OCI-LY3 (cell line): ENCODE results near the gene KDM4B.

Experiments
- H2AFZ ChIP-seq: fragments of 200-600, 300-600 bp; shearing (Covaris generic); 2 replicates; pipeline ENCODE4 v1.6.0; 2014; ENCODE audit warnings: antibody characterized with exemption, low read depth, low read length
- H3K27ac ChIP-seq: fragments of 200-600, 300-600 bp; sonication (generic); 2 replicates; pipeline ENCODE4 v1.5.1; 2014; ENCODE audit warnings: mild to moderate bottlenecking, low read length, moderate library complexity, mixed read lengths
- H3K27me3 ChIP-seq: fragments of 200-600, 300-600 bp; sonication (generic); 2 replicates; pipeline ENCODE4 v1.6.1; 2014; ENCODE audit warnings: low read depth, low read length, mixed read lengths
- H3K36me3 ChIP-seq: fragments of 200-600, 300-600 bp; sonication (generic); replicated peaks from 2 replicates; pipeline ENCODE3; 2014; ENCODE audit warnings: low read depth, low read length, mixed read lengths
- H3K4me1 ChIP-seq: fragments of 300-600, 200-600 bp; sonication (generic); 2 replicates; pipeline ENCODE4 v1.6.1; 2014; ENCODE audit warnings: low read length, mixed read lengths
- H3K4me2 ChIP-seq: fragments of 200-600, 300-600 bp; sonication (generic); 2 replicates; pipeline ENCODE4 v1.6.1; 2014; ENCODE audit warnings: low read length, mixed read lengths
- H3K4me3 ChIP-seq: fragments of 300-600, 200-600 bp; sonication (generic); 2 replicates; pipeline ENCODE4 v1.5.1; 2014; ENCODE audit warnings: antibody characterized with exemption, mild to moderate bottlenecking, low read length, moderate library complexity
- H3K79me2 ChIP-seq: fragments of 300-600, 200-600 bp; shearing (Covaris generic); 2 replicates; pipeline ENCODE4 v1.6.1; 2014; ENCODE audit warnings: mild to moderate bottlenecking, low read length, mixed read lengths
- H3K9ac ChIP-seq: fragments of 300-600, 200-600 bp; shearing (Covaris generic); 2 replicates; pipeline ENCODE4 v1.6.0; 2014; ENCODE audit warnings: mild to moderate bottlenecking, low read length, moderate library complexity
- H3K9me3 ChIP-seq: fragments of 200-600, 300-600 bp; shearing (Covaris generic); 2 replicates; pipeline ENCODE4 v1.6.1; 2014; ENCODE audit warnings: low read length, mixed read lengths; ENCODE audit not compliant: insufficient read depth
- H4K20me1 ChIP-seq: fragments of 200-600, 300-600 bp; sonication (generic); 2 replicates; pipeline ENCODE4 v1.6.1; 2016; ENCODE audit warnings: low read length, mixed read lengths; ENCODE audit not compliant: insufficient read depth
- CTCF ChIP-seq: fragments of 200-600, 300-600 bp; sonication (generic); IDR thresholded peaks from 2 replicates; pipeline ENCODE4 v1.5.1; 2014; ENCODE audit warnings: antibody characterized with exemption, low read length, low read depth
- EZH2phosphoT487 ChIP-seq: fragments of 200-600 bp; shearing (Covaris generic); IDR thresholded peaks from 2 replicates; pipeline ENCODE4 v1.6.1; 2018; ENCODE audit warnings: antibody characterized with exemption, mixed run types, low read depth

The KDM4B gene

GRCh38 chr19:5131031-5131505 is 162.2 kb downstream of the KDM4B start:
- Histone ChIP-seq H3K9ac (peak overlapping the region; percentile 61), H3K79me2 (no peaks in the 10 kb centered on the region)

GRCh38 chr19:5131506-5132205 is 162.7 kb downstream of the KDM4B start:
- TF ChIP-seq EZH2phosphoT487 = no peak
- H3K4me1 ChIP-seq = peaks cover 22% of the 10 kb centered on the region
- peaks cover 13% of the 10 kb centered on the region for H3K36me3 ChIP-seq
- H3K79me2 ChIP-seq = no peaks in the 10 kb centered on the region
- H2AFZ ChIP-seq = no peak overlapping the region
- H3K27ac ChIP-seq = peak overlapping the region; percentile 73
- H3K4me3 ChIP-seq = peak overlapping the region; percentile 49
- no peaks in the 10 kb centered on the region for H3K9me3 ChIP-seq
- peak overlapping the region; percentile 61; the same call in 1 of the 2 replicates for H3K9ac ChIP-seq
- H3K4me2 ChIP-seq = peak overlapping the region; percentile 65
- no peaks in the 10 kb centered on the region for H3K27me3 ChIP-seq
- no peaks in the 10 kb centered on the region for H4K20me1 ChIP-seq

More at GRCh38 chr19:5131031-5131505, 162.2 kb downstream of the KDM4B start:
- Histone ChIP-seq H3K36me3 (peaks cover 11% of the 10 kb centered on the region), H3K4me3 (peak overlapping the region; percentile 49), H2AFZ (no peak overlapping the region), H3K4me2 (peak overlapping the region; percentile 65), H3K9me3 (no peaks in the 10 kb centered on the region), H3K4me1 (peaks cover 22% of the 10 kb centered on the region), H4K20me1 (no peaks in the 10 kb centered on the region), H3K27ac (peak overlapping the region; percentile 73), H3K27me3 (no peaks in the 10 kb centered on the region)
- TF ChIP-seq EZH2phosphoT487 = no peak
- peak; percentile 34 for TF ChIP-seq CTCF

- no peaks in the 10 kb centered on the region for H3K27me3 ChIP-seq
- no peaks in the 10 kb centered on the region for H3K79me2 ChIP-seq
- peaks cover 22% of the 10 kb centered on the region for H3K4me1 ChIP-seq
- H3K27ac ChIP-seq = no peak overlapping the region
- H2AFZ ChIP-seq = no peak overlapping the region
- H3K36me3 ChIP-seq = peaks cover 18% of the 10 kb centered on the region
- peak overlapping the region; percentile 40 for H3K4me2 ChIP-seq
- 0 out of 2 replicates have a peak overlapping the region, but pooled peaks have one; percentile 47 for H3K9ac ChIP-seq
- H4K20me1 ChIP-seq = no peaks in the 10 kb centered on the region
- peak overlapping the region; percentile 20; the same call in 1 of the 2 replicates for H3K4me3 ChIP-seq
- TF ChIP-seq EZH2phosphoT487 (no peak), CTCF (no peak)
- no peaks in the 10 kb centered on the region for H3K9me3 ChIP-seq
Observed at GRCh38 chr19:5132206-5132560, 163.3 kb downstream of the KDM4B start.

- Histone ChIP-seq H3K9me3 (no peaks in the 10 kb centered on the region), H2AFZ (no peak overlapping the region), H3K36me3 (peaks cover 25% of the 10 kb centered on the region), H3K4me3 (no peak overlapping the region), H3K4me2 (no peak overlapping the region), H3K27ac (no peak overlapping the region), H3K9ac (no peak overlapping the region), H4K20me1 (no peaks in the 10 kb centered on the region), H3K27me3 (no peaks in the 10 kb centered on the region), H3K4me1 (peaks cover 22% of the 10 kb centered on the region), H3K79me2 (no peaks in the 10 kb centered on the region)
- TF ChIP-seq EZH2phosphoT487 = no peak
- TF ChIP-seq CTCF = no peak
Observed at GRCh38 chr19:5132698-5133651, 164.1 kb downstream of the KDM4B start.
